Testis (tissue), 3 donors: ENCODE measurements around the gene MEGF6. TPM values are rescaled to one million over a fixed set of nuclear protein-coding genes. Genes with fewer than 3 reads are reported as not detected.

Source experiments
- DNase-seq: peaks from one replicate; pipeline ENCODE4 v3.0.0-alpha.2; 2019
- H3K27ac ChIP-seq, 2 donors: fragments of 200-600 bp; sonication (generic); one replicate each; pipeline ENCODE4 v1.5.1; 2019
- H3K27me3 ChIP-seq: fragments of 200-600 bp; sonication (generic); one replicate; pipeline ENCODE4 v1.5.1; 2019
- H3K36me3 ChIP-seq: fragments of 200-600 bp; sonication (generic); one replicate; pipeline ENCODE4 v1.5.1; 2017; ENCODE audit warnings: low read depth; ENCODE audit errors: missing control alignments
- H3K4me1 ChIP-seq: fragments of 200-600 bp; sonication (generic); one replicate; pipeline ENCODE4 v1.5.1; 2019
- H3K4me3 ChIP-seq, 2 donors: fragments of 200-600 bp; sonication (generic); one replicate each; pipeline ENCODE4 v1.5.1; 2017 to 2019
- H3K9me3 ChIP-seq: fragments of 200-600 bp; sonication (generic); one replicate; pipeline ENCODE4 v1.5.1; 2017
- CTCF ChIP-seq, 3 experiments: fragments of 450-650 bp in 2 of 3; fragments of 200-600 bp in 1 of 3; sonication (generic) in 1 of 3; IDR thresholded peaks; one replicate each; pipeline ENCODE4 v1.5.1; 2016 to 2019; ENCODE audit warnings: antibody characterized with exemption in 3 of 3, mild to moderate bottlenecking in 2 of 3, moderate library complexity in 1 of 3
- POLR2A ChIP-seq: fragments of 450-650 bp; IDR thresholded peaks from one replicate; pipeline ENCODE4 v1.6.1; 2017; ENCODE audit warnings: antibody characterized with exemption, mild to moderate bottlenecking, moderate library complexity
- WGBS, 2 donors: methylation state at CpG; one replicate each; pipeline ENCODE4 v1.1.5; 2018; 5-methylcytosine and 5-hydroxymethylcytosine counted together
- intact Hi-C: fragments of 100-400 bp; cut with DNase I; formaldehyde crosslinking; loops from one replicate; pipeline ENCODE4 v1.15.1; 2023; ENCODE audit warnings: low total_unique reads
- polyA plus RNA-seq: library from polyadenylated mRNA; stranded (reverse); fragments of 350-450 nt; fragmentation: Illumina TruSeq; extraction: RNeasy Lipid Tissue Mini Kit (QIAGEN cat#74804); gene quantifications from one replicate; pipeline ENCODE4 v1.2.3, GENCODE V29; 2014; ENCODE audit warnings: low read depth, low replicate concordance; ENCODE audit not compliant: insufficient read depth
- total RNA-seq, 2 donors: library from RNA; depleted of rRNA; stranded (reverse); fragments of >200 nt; gene quantifications; one replicate each; pipeline ENCODE4 v1.2.3, GENCODE V29; 2016

MEGF6 gene
- total and polyA plus RNA-seq, 3 donors from 2014 or later = 9.0 to 26.4 (median 16.1) TPM

- Histone ChIP-seq H3K4me3 (no peak overlapping the region), H3K36me3 (no peaks in the 10 kb centered on the region), H3K27me3 (no peaks in the 10 kb centered on the region), H3K27ac (no peak overlapping the region), H3K4me1 (no peaks in the 10 kb centered on the region), H3K9me3 (no peaks in the 10 kb centered on the region)
- 90 to 91% methylated on average over 13 to 32 of the region's 32 CpGs for WGBS, 2 donors
- intact Hi-C loops = no loop called here
- TF ChIP-seq POLR2A (no peak), CTCF (IDR thresholded peaks at IDR 0.05) (no peak)
- DNase-seq = no peak
These were observed 101.0 kb downstream of the MEGF6 start for GRCh38 chr1:3510136-3510955.

- no peaks in the 10 kb centered on the region for H3K27me3 ChIP-seq
- no peak for TF ChIP-seq POLR2A
- TF ChIP-seq CTCF (IDR thresholded peaks at IDR 0.05) = no peak
- no peak for DNase-seq
- intact Hi-C loops = no loop called here
- no peak overlapping the region for H3K27ac ChIP-seq
- H3K4me3 ChIP-seq = no peak overlapping the region
- no peaks in the 10 kb centered on the region for H3K9me3 ChIP-seq
- no peaks in the 10 kb centered on the region for H3K36me3 ChIP-seq
- H3K4me1 ChIP-seq = no peaks in the 10 kb centered on the region
- WGBS, 2 donors = 92 to 94% methylated on average over 6 to 21 of the region's 21 CpGs
These were observed 101.6 kb downstream of the MEGF6 start for GRCh38 chr1:3509721-3510120.

GRCh38 chr1:3508757-3509415 lies 102.4 kb downstream of the MEGF6 start:
- Histone ChIP-seq H3K27ac (no peak overlapping the region), H3K4me3 (no peak overlapping the region), H3K9me3 (no peaks in the 10 kb centered on the region), H3K4me1 (no peaks in the 10 kb centered on the region), H3K27me3 (no peaks in the 10 kb centered on the region), H3K36me3 (no peaks in the 10 kb centered on the region)
- intact Hi-C loops = no loop called here
- DNase-seq = no peak
- no peak for TF ChIP-seq CTCF (IDR thresholded peaks at IDR 0.05)
- TF ChIP-seq POLR2A = no peak
- 95% methylated on average over 32 of the region's 33 CpGs; no CpG with 5 or more reads in 1 of the 2 donors for WGBS, 2 donors

GRCh38 chr1:3507636-3508275 lies 103.6 kb downstream of the MEGF6 start:
- Histone ChIP-seq H3K27ac (no peak overlapping the region), H3K4me1 (no peaks in the 10 kb centered on the region), H3K36me3 (no peaks in the 10 kb centered on the region), H3K9me3 (no peaks in the 10 kb centered on the region), H3K4me3 (no peak overlapping the region), H3K27me3 (no peaks in the 10 kb centered on the region)
- TF ChIP-seq CTCF (IDR thresholded peaks at IDR 0.05) (no peak), POLR2A (no peak)
- intact Hi-C loops = no loop called here
- DNase-seq = no peak
- WGBS, 2 donors = 88 to 90% methylated on average over 10 to 11 of the region's 11 CpGs
